HG03060 (cell line): ENCODE results near the gene STK40.
A peak's percentile ranks its signal among the peaks of the same experiment; 100 is the strongest.

Experiments used
- ATAC-seq: cut with Tn5 transposase; IDR thresholded peaks from one replicate; pipeline ENCODE4 v1.9.1; 2021; ENCODE audit warnings: low read depth, moderate number of reproducible peaks; ENCODE audit not compliant: unreplicated experiment

STK40 gene

GRCh38 chr1:36400514-36400824 lies 14.7 kb upstream of the STK40 start:
- no peak for ATAC-seq

GRCh38 chr1:36398370-36398977 lies 12.8 kb upstream of the STK40 start:
- ATAC-seq: no peak

DNA sequence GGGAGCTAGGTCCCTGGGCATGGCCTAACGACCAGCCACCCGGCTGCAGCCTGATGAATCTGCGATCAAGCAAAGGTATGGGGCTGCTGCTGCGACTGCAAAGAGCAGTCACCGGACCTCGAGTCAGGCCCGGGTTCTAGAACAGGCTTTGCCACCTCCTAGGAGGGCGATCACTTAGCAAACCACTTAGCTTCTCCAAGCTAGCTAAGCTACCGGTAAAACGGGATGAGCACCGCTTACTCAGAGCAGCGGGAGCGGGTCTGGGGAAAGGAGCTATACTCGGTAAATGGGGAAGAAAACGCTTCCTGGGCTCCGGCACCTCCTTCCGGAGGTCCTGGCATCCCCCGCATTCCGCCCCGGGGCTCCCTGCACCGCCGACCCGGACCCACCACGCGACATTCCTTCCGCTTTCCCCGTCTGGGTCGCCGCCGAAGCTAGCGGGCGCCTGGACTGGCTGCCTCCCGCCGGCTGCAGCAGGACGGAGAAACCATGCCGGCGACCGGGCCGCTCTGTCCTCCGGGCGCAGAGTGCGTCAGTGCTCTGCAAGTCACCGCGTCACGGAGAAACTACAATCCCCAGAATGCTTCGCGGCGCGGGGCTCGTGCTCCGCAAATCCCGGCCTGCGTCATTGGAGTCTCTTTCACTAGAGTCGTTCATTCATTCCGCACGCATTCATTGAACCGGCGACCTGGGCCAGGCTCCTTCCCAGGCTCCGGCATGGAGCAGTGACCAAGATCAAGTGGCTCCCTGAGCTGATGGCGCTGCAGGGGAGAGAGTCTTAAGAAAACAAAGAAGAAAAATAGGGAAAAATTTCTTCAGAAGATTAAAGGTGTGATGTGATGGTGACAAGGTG lies 11.9 kb upstream of the STK40 start, which contains the start of gene LSM10:
Gene LSM10 (minus strand): TSS at position 531 of the 853 bp plus-strand sequence. CDS start 3,779 bp downstream, outside the sequence.
- peak; percentile 53 for ATAC-seq

GRCh38 chr1:36397083-36397377 lies 11.3 kb upstream of the STK40 start:
- no peak for ATAC-seq

- ATAC-seq: no peak
Measured at GRCh38 chr1:36396359-36396758, 10.6 kb upstream of the STK40 start.

DNA sequence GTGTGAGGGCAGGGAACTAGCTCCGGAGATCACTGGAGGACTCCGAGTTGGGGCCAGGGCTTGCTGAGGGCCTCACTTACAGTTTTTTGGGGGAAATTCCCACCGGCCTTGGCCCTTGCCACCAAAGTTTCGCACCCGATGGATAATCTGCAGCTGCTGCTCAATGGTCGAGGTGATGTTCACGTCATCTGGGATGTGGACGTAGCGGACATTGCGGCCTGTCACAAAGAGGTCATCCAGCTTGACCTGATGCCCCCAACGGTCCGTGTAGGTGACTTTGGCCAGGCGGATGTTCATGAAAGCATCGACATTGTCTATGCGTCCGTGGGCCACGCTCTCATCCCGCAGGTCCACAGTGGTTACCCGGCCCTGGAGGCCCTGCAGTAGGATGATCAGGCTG lies 8.0 kb upstream of the STK40 start:
- ATAC-seq: no peak

DNA sequence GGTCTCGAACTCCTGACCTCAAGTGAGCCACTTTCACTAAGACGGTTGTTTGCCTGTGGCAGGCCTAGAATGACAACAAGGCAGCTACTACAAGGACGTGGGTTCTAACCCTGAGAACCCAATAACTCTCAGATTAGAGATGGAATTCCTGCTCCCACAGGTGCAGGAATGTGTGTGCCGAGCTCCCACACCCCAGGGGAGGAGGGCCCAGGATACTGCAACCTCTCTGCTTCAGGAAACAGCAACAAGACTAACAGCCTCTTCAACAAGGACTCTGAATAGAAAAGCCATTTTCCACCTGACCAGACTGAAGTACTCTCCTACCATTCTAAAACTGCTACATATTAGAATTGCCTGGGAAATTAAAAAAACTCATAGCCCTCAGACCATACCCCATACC lies 7.1 kb upstream of the STK40 start:
- no peak for ATAC-seq

GRCh38 chr1:36391271-36391670 lies 5.5 kb upstream of the STK40 start:
- ATAC-seq: no peak

DNA sequence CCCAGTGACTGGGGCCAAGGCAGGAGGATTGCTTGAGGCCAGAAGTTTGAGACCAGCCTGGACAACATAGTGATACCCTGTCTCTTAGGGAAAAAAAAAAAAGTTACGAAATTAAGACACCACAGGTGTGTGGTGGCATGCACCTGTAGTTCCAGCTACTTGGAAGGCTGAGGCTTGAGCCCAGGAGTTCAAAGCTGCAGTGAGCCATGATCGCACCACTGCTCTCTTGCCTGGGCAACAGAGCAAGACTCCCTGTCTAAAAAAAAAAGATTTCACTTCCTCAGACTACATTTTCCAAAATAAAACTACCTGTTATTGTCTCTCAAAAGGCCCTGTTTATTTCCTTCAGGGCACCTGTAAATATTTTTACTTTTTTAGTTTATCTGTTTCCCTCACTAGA lies 4.7 kb upstream of the STK40 start:
- no peak for ATAC-seq

DNA sequence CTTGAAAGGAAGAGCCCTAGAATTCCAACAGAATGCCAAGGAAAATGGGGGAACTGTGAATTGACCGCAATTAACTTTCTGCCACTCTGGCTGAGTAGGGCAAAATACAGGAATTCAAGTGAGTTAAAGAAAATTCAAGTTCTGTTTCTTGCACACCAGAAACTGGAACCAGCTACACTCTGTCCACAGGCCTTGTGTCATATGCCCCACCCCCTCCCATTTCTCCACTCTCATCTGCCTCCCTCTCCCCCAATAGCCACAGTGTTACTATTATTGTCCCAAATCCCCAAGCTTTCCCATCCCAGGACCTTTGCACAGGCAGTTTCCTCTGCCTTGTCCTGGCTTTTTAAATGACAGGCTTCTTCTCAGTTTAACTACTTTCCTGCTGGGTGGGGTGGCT lies 4.3 kb upstream of the STK40 start:
- ATAC-seq: no peak

DNA sequence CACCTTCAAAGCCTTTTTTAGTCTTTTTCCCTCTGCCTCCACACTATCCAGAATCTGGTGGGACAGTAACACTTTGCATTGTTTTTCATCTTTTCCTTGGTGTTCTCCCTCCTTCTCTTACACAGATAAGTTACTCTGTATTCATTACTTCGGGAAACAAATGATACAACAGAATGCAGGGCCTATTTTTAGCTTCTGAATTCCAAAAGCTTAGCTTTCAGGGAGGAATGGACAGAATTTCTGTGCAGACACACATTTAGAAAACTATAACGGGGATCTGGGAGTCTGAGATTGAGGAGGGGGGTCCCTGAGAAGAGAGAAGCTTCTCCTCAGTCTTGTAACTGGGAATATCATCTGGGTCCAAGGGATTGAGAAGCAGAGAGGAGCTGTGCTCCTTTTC lies 3.5 kb upstream of the STK40 start:
- no peak for ATAC-seq

- ATAC-seq: no peak
Measured at GRCh38 chr1:36387141-36387949, 1.6 kb upstream of the STK40 start.

GRCh38 chr1:36386265-36387140 lies 779 bp upstream of the STK40 start:
- peak; percentile 34 for ATAC-seq

DNA sequence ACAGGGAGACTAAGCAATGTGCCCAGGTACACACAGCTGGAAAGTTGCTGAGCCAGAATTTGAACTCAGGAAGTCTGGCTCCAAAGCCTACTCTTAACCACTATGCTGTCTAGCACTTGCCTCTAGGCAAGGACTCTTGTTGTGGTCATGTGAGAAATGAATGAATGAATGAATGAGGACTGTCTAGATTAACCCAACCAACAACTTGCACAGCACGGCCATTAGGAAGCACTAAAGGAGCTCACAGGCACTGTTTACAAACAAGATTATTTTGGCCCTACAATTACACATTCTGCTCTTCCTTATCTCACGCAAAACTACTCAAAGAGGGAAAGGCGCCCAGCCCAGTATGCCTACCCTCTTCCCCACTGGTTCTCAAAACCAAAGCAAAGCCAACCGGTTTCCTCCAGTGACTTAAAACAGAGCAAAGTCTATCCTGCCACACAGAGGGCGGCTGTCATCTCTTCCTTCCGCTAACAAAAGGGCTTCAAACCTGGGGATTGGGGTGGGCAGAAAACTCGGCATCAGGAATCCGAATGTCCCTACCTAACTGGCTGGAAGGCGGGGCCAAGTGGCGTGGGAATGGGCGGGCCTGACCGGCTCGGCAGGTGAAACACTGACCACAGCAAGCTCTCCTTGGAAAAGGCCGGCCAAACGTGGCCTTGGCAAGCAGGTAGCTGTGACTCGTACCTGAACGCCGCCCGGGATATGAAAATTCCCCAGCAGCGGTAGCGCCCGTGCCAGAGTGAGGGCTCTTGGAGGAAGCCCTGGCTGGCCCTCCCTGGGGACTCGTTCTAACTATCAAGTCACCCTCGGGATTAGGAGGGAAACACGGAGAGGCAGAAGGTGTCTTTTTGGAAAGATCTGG lies 948 bp downstream of the STK40 start:
- no peak for ATAC-seq

- no peak for ATAC-seq
Measured at GRCh38 chr1:36383240-36383639, 2.5 kb downstream of the STK40 start.

DNA sequence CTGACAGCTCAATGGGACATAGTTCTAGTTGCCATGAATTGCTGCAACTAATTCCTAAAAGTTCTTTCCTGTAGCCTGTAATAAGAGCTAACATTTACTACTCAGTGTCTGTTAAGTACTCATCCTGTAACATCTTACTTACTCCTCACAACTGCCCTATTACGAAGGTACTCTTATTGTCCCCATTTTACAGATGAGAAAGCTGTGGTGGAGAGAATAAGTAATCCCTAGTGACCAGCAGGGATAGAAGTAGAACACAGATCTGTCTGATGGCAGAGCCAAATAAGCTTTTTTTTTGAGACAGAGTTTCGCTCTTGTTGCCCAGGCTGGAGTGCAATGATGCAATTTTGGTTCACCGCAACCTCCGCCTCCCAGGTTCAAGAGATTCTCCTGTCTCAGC lies 3.1 kb downstream of the STK40 start:
- no peak for ATAC-seq

DNA sequence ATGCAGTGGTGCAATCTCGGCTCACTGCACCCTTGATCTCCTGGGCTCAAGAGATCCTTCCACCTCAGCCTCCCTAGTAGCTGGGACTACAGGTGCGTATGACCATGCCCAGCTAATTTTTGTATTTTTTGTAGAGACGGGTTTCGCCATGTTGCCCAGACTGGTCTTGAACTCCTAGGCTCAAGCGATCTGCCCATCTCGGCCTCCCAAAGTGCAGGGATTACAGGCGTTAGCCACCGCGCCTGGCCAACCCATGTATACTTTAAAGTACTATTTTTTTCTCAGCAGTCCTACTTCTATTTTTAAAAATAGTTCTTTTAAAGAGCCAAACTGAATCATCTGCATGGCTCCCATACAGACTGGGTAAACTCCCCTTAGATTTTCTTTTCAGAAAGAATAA lies 3.5 kb downstream of the STK40 start:
- no peak for ATAC-seq

- no peak for ATAC-seq
Measured at GRCh38 chr1:36381405-36381804, 4.3 kb downstream of the STK40 start.

GRCh38 chr1:36380782-36381181 lies 4.9 kb downstream of the STK40 start:
- no peak for ATAC-seq

DNA sequence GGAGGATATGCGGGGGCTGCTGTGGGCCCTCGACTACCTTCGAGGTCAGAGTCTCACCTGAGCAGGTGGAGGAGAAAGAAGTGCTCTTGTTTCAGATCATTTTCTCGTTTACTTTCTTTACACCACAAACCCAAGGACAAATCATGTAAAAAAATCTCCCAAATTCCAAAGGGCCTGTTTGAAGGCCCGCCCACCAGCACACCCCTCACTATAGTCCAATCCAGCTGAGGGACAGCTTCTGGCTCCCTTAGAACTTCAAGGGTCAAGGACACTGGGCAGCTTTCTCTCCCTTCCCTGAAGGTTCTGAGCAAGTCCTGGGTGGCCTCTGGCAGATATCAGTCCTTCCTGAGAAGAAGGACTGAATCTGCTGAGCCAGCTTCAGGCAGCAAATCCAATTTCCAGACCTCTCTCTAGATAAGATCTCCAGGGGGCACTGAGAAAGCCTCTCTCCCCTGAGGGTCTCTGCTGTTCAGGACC lies 5.5 kb downstream of the STK40 start:
- no peak for ATAC-seq
